ENCODE measurements around the gene DISP2. TPM values are rescaled to one million over a fixed set of nuclear protein-coding genes. Genes with fewer than 3 reads are reported as not detected.

DISP2 gene
- total RNA-seq, 2 experiments from 2014 or later = 0.02 to 0.05 TPM

- no peaks in the 10 kb centered on the region for H3K4me1 Mint-ChIP-seq (ENCODE audit: low read depth)
- no peak overlapping the region for H3K27ac Mint-ChIP-seq
- intact Hi-C loops (cut with micrococcal nuclease) = no loop called here
- no peaks in the 10 kb centered on the region for H3K9me3 Mint-ChIP-seq
- CTCF ChIA-PET = interaction anchor here (0.9 to 12.8 kb wide), 21 partner anchors 8 to 162 kb away, joined by 3 to 216 read pairs (median 7); partner anchors contain the start of genes DISP2, INAFM2, IVD and KNSTRN
- H3K36me3 Mint-ChIP-seq = no peaks in the 10 kb centered on the region
- no peak for DNase-seq
- H3K4me3 Mint-ChIP-seq = no peak overlapping the region
- POLR2A ChIA-PET = no interaction called here
- no peaks in the 10 kb centered on the region for H3K27me3 Mint-ChIP-seq
These were observed 12.7 kb upstream of the DISP2 start for GRCh38 chr15:40345225-40345866.

- H3K9me3 Mint-ChIP-seq = no peaks in the 10 kb centered on the region
- CTCF ChIA-PET = interaction anchor here (1.4 to 12.8 kb wide), 9 partner anchors 9 to 135 kb away, joined by 3 to 216 read pairs (median 13); partner anchors contain the start of genes DISP2, IVD and KNSTRN
- POLR2A ChIA-PET = no interaction called here
- H3K36me3 Mint-ChIP-seq = no peaks in the 10 kb centered on the region
- H3K27me3 Mint-ChIP-seq = no peaks in the 10 kb centered on the region
- no peak for DNase-seq
- intact Hi-C loops (cut with micrococcal nuclease) = no loop called here
- H3K4me1 Mint-ChIP-seq (ENCODE audit: low read depth) = no peaks in the 10 kb centered on the region
- no peak overlapping the region for H3K27ac Mint-ChIP-seq
- no peak overlapping the region for H3K4me3 Mint-ChIP-seq
These were observed 12.0 kb upstream of the DISP2 start for GRCh38 chr15:40345867-40346578.

GRCh38 chr15:40346579-40347558 is 11.2 kb upstream of the DISP2 start:
- ChIA-PET CTCF (interaction anchor here (1.4 to 12.8 kb wide), 3 partner anchors 8 to 76 kb away, joined by 3 to 216 read pairs (median 13); no protein-coding TSS in a partner anchor), POLR2A (no interaction called here)
- Mint-ChIP-seq H3K36me3 (no peaks in the 10 kb centered on the region), H3K4me3 (no peak overlapping the region), H3K9me3 (no peaks in the 10 kb centered on the region), H3K27me3 (no peaks in the 10 kb centered on the region), H3K27ac (no peak overlapping the region), H3K4me1 (ENCODE audit: low read depth) (no peaks in the 10 kb centered on the region)
- intact Hi-C loops (cut with micrococcal nuclease) = no loop called here
- no peak for DNase-seq

- H3K4me3 Mint-ChIP-seq = no peak overlapping the region
- H3K4me1 Mint-ChIP-seq (ENCODE audit: low read depth) = no peaks in the 10 kb centered on the region
- POLR2A ChIA-PET = no interaction called here
- no peaks in the 10 kb centered on the region for H3K27me3 Mint-ChIP-seq
- H3K36me3 Mint-ChIP-seq = no peaks in the 10 kb centered on the region
- intact Hi-C loops (cut with micrococcal nuclease) = no loop called here
- H3K9me3 Mint-ChIP-seq = no peaks in the 10 kb centered on the region
- no peak overlapping the region for H3K27ac Mint-ChIP-seq
- DNase-seq = no peak
- CTCF ChIA-PET = interaction anchor here (2.6 to 12.8 kb wide), 2 partner anchors 10 to 75 kb away, joined by 13 to 216 read pairs; no protein-coding TSS in a partner anchor
These were observed 10.2 kb upstream of the DISP2 start for GRCh38 chr15:40347559-40348473.

- intact Hi-C loops (cut with micrococcal nuclease) = no loop called here
- H3K4me1 Mint-ChIP-seq (ENCODE audit: low read depth) = no peaks in the 10 kb centered on the region
- H3K4me3 Mint-ChIP-seq = no peak overlapping the region
- H3K36me3 Mint-ChIP-seq = no peaks in the 10 kb centered on the region
- H3K27me3 Mint-ChIP-seq = no peaks in the 10 kb centered on the region
- ChIA-PET POLR2A (no interaction called here), CTCF (interaction anchor here (2.6 kb wide), 1 partner anchor 11 kb away, joined by 13 read pairs; no protein-coding TSS in a partner anchor)
- no peak for DNase-seq
- no peak overlapping the region for H3K27ac Mint-ChIP-seq
- H3K9me3 Mint-ChIP-seq = no peaks in the 10 kb centered on the region
These were observed 9.5 kb upstream of the DISP2 start for GRCh38 chr15:40348474-40348870.

- ChIA-PET CTCF (interaction anchor here (4.3 kb wide), 1 partner anchor 11 kb away, joined by 26 read pairs; no protein-coding TSS in a partner anchor), POLR2A (no interaction called here)
- no peak overlapping the region for H3K27ac Mint-ChIP-seq
- no peaks in the 10 kb centered on the region for H3K36me3 Mint-ChIP-seq
- DNase-seq = no peak
- intact Hi-C loops (cut with micrococcal nuclease) = no loop called here
- no peaks in the 10 kb centered on the region for H3K27me3 Mint-ChIP-seq
- H3K4me1 Mint-ChIP-seq (ENCODE audit: low read depth) = no peaks in the 10 kb centered on the region
- no peak overlapping the region for H3K4me3 Mint-ChIP-seq
- no peaks in the 10 kb centered on the region for H3K9me3 Mint-ChIP-seq
These were observed 8.9 kb upstream of the DISP2 start for GRCh38 chr15:40349163-40349562.

- Mint-ChIP-seq H3K27ac (no peak overlapping the region), H3K4me1 (ENCODE audit: low read depth) (no peaks in the 10 kb centered on the region), H3K4me3 (no peak overlapping the region), H3K27me3 (no peaks in the 10 kb centered on the region), H3K9me3 (no peaks in the 10 kb centered on the region), H3K36me3 (no peaks in the 10 kb centered on the region)
- intact Hi-C loops (cut with micrococcal nuclease) = no loop called here
- POLR2A ChIA-PET = no interaction called here
- no peak for DNase-seq
- CTCF ChIA-PET = interaction anchor here (1.6 to 4.3 kb wide), 3 partner anchors 10 to 16 kb away, joined by 4 to 26 read pairs (median 5); no protein-coding TSS in a partner anchor
These were observed 5.6 kb upstream of the DISP2 start for GRCh38 chr15:40352281-40352901.

- DNase-seq = no peak
- H3K4me1 Mint-ChIP-seq (ENCODE audit: low read depth) = peaks cover 2% of the 10 kb centered on the region
- no peak overlapping the region for H3K4me3 Mint-ChIP-seq
- ChIA-PET CTCF (interaction anchor here (0.8 to 2.7 kb wide), 2 partner anchors 9 to 15 kb away, joined by 5 to 19 read pairs; no protein-coding TSS in a partner anchor), POLR2A (no interaction called here)
- no peaks in the 10 kb centered on the region for H3K36me3 Mint-ChIP-seq
- H3K27ac Mint-ChIP-seq = no peak overlapping the region
- intact Hi-C loops (cut with micrococcal nuclease) = no loop called here
- H3K27me3 Mint-ChIP-seq = no peaks in the 10 kb centered on the region
- H3K9me3 Mint-ChIP-seq = no peaks in the 10 kb centered on the region
These were observed 4.3 kb upstream of the DISP2 start for GRCh38 chr15:40353697-40354096.

GRCh38 chr15:40354408-40355171 is 3.4 kb upstream of the DISP2 start:
- H3K27ac Mint-ChIP-seq = no peak overlapping the region
- ChIA-PET POLR2A (no interaction called here), CTCF (interaction anchor here (1.2 to 2.7 kb wide), 5 partner anchors 8 to 32 kb away, joined by 3 to 19 read pairs (median 6); no protein-coding TSS in a partner anchor)
- H3K4me3 Mint-ChIP-seq = no peak overlapping the region
- H3K4me1 Mint-ChIP-seq (ENCODE audit: low read depth) = peaks cover 5% of the 10 kb centered on the region
- DNase-seq = no peak
- no peaks in the 10 kb centered on the region for H3K36me3 Mint-ChIP-seq
- no peaks in the 10 kb centered on the region for H3K27me3 Mint-ChIP-seq
- intact Hi-C loops (cut with micrococcal nuclease) = loop anchor here (5.0 kb wide), 1 partner anchor 32 kb away; the partner anchor contains the start of gene INAFM2
- H3K9me3 Mint-ChIP-seq = no peaks in the 10 kb centered on the region

- H3K27me3 Mint-ChIP-seq = no peaks in the 10 kb centered on the region
- no peak overlapping the region for H3K4me3 Mint-ChIP-seq
- CTCF ChIA-PET = interaction anchor here (0.7 to 3.3 kb wide), 7 partner anchors 10 to 73 kb away, joined by 3 to 21 read pairs (median 6); partner anchors contain the start of gene ANKRD63
- H3K27ac Mint-ChIP-seq = no peak overlapping the region
- POLR2A ChIA-PET = no interaction called here
- DNase-seq = no peak
- peaks cover 5% of the 10 kb centered on the region for H3K4me1 Mint-ChIP-seq (ENCODE audit: low read depth)
- H3K9me3 Mint-ChIP-seq = no peaks in the 10 kb centered on the region
- no peaks in the 10 kb centered on the region for H3K36me3 Mint-ChIP-seq
- intact Hi-C loops (cut with micrococcal nuclease) = loop anchor here (5.0 kb wide), 1 partner anchor 34 kb away; the partner anchor contains the start of gene INAFM2
These were observed 1.9 kb upstream of the DISP2 start for GRCh38 chr15:40355976-40356585.
